ENCODE measurements around the gene SLC46A2.

The SLC46A2 gene

DNA sequence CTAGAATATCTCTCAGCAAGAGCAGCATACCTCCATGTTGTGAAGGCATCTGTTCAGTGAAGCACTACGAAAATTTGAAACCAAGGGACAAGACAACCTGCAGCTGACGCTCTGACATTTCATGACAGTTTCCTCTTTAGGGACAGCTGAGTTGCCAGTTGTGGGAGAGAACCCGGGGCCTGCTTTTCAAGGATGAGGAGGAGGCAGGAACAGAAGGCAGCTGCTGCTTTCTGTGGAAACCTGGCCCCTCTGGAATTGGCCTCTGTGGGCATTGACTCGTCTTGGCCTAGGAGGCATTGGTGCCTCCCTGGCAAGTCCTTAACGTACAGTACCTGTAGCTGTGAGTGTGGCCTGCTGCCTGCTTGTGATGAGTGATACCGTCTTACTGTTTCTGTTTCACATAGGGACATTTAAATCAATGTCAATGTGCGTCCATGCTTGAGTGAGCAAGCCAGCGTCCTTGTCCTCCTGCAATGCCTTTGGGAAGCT is 21.6 kb downstream of the SLC46A2 start:
- Mint-ChIP-seq H3K27me3 (no peaks in the 10 kb centered on the region), H3K4me1 (peaks cover 22% of the 10 kb centered on the region), H3K9me3 (no peaks in the 10 kb centered on the region), H3K4me3 (no peak overlapping the region), H3K27ac (no peak overlapping the region)
- DNase-seq = no peak
- ATAC-seq = no peak

DNA sequence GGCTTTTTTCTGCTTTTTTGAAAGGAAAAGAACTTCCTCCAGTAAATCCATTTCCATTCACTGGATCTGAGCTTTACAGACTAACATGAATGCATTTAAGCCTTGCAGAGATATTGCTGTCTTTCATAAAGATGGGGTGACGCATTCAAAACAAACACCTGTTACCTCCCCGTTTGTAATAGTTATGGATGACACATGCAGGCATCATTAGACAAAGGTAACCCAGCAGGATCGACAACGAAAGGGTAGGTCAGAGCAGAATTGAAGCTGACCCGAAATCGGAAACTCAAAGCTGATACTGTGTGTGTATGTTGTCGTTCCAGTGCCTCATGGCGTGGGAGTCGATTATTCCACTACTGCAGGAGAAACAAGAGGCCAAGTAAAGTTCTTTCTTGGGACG is 22.2 kb downstream of the SLC46A2 start:
- Mint-ChIP-seq H3K4me1 (peaks cover 28% of the 10 kb centered on the region), H3K4me3 (no peak overlapping the region)

GRCh38 chr9:112867275-112867991 is 23.2 kb downstream of the SLC46A2 start:
- H3K4me1 Mint-ChIP-seq = peaks cover 38% of the 10 kb centered on the region
- DNase-seq = peak in 1 of 2 donors; percentile 45
- peak; percentile 73 for ATAC-seq

More for the DNA sequence above, 22.2 kb downstream of the SLC46A2 start:
- Mint-ChIP-seq H3K9me3 (no peaks in the 10 kb centered on the region), H3K27me3 (no peaks in the 10 kb centered on the region), H3K27ac (no peak overlapping the region)
- ATAC-seq (no peak), DNase-seq (no peak)

GRCh38 chr9:112866662-112867274 is 23.9 kb downstream of the SLC46A2 start:
- DNase-seq (no peak), ATAC-seq (no peak)
- H3K4me1 Mint-ChIP-seq = peaks cover 45% of the 10 kb centered on the region

More at GRCh38 chr9:112867275-112867991, 23.2 kb downstream of the SLC46A2 start:
- Mint-ChIP-seq H3K27ac (peak overlapping the region; percentile 82), H3K27me3 (no peaks in the 10 kb centered on the region), H3K9me3 (no peaks in the 10 kb centered on the region), H3K4me3 (peak overlapping the region; percentile 56 to 58)

GRCh38 chr9:112864982-112865381 is 25.7 kb downstream of the SLC46A2 start:
- no peak overlapping the region for H3K4me3 Mint-ChIP-seq
- H3K27me3 Mint-ChIP-seq = no peaks in the 10 kb centered on the region
- no peak for DNase-seq
- H3K4me1 Mint-ChIP-seq = peaks cover 48% of the 10 kb centered on the region
- peak; percentile 50 for ATAC-seq
- H3K9me3 Mint-ChIP-seq = no peaks in the 10 kb centered on the region
- H3K27ac Mint-ChIP-seq = no peak overlapping the region

More at GRCh38 chr9:112866662-112867274, 23.9 kb downstream of the SLC46A2 start:
- H3K27ac Mint-ChIP-seq = peak overlapping the region; percentile 57
- no peaks in the 10 kb centered on the region for H3K27me3 Mint-ChIP-seq
- H3K4me3 Mint-ChIP-seq = no peak overlapping the region
- no peaks in the 10 kb centered on the region for H3K9me3 Mint-ChIP-seq

- H3K4me1 Mint-ChIP-seq = peaks cover 48% of the 10 kb centered on the region
- no peak overlapping the region for H3K27ac Mint-ChIP-seq
- DNase-seq (no peak), ATAC-seq (no peak)
- no peak overlapping the region for H3K4me3 Mint-ChIP-seq
- no peaks in the 10 kb centered on the region for H3K9me3 Mint-ChIP-seq
- no peaks in the 10 kb centered on the region for H3K27me3 Mint-ChIP-seq
These were observed 26.3 kb downstream of the SLC46A2 start for GRCh38 chr9:112864403-112864802.

DNA sequence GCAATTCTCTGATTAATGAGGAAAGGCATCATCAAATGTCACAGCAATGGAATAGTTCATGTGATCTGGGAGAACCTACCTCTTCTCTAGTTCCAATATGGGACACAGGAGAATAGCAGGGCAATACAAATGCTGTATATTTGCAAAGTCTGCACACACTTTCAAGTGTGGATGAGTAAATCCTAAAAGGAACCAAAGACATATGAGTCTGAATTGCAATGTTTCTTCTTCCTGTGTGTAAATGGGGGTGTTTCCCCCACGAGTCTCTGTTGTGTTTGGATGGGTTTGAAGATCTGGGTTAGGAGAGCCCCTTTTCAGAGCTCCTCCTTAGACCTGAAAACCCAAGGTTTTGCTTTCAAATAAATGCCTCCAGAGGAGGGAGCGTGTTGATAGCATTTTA is 26.9 kb downstream of the SLC46A2 start:
- no peaks in the 10 kb centered on the region for H3K27me3 Mint-ChIP-seq
- H3K27ac Mint-ChIP-seq = no peak overlapping the region
- no peak overlapping the region for H3K4me3 Mint-ChIP-seq
- peak in 1 of 2 donors; percentile 21 for DNase-seq
- H3K9me3 Mint-ChIP-seq = no peaks in the 10 kb centered on the region
- peaks cover 48% of the 10 kb centered on the region for H3K4me1 Mint-ChIP-seq
- ATAC-seq = peak; percentile 86

GRCh38 chr9:112863214-112863613 is 27.5 kb downstream of the SLC46A2 start:
- no peaks in the 10 kb centered on the region for H3K27me3 Mint-ChIP-seq
- H3K4me1 Mint-ChIP-seq = peaks cover 48% of the 10 kb centered on the region
- DNase-seq (no peak), ATAC-seq (no peak)
- H3K27ac Mint-ChIP-seq = peak overlapping the region; percentile 11 to 28
- H3K4me3 Mint-ChIP-seq = peak overlapping the region in 1 of 2 donors; percentile 32
- H3K9me3 Mint-ChIP-seq = no peaks in the 10 kb centered on the region

DNA sequence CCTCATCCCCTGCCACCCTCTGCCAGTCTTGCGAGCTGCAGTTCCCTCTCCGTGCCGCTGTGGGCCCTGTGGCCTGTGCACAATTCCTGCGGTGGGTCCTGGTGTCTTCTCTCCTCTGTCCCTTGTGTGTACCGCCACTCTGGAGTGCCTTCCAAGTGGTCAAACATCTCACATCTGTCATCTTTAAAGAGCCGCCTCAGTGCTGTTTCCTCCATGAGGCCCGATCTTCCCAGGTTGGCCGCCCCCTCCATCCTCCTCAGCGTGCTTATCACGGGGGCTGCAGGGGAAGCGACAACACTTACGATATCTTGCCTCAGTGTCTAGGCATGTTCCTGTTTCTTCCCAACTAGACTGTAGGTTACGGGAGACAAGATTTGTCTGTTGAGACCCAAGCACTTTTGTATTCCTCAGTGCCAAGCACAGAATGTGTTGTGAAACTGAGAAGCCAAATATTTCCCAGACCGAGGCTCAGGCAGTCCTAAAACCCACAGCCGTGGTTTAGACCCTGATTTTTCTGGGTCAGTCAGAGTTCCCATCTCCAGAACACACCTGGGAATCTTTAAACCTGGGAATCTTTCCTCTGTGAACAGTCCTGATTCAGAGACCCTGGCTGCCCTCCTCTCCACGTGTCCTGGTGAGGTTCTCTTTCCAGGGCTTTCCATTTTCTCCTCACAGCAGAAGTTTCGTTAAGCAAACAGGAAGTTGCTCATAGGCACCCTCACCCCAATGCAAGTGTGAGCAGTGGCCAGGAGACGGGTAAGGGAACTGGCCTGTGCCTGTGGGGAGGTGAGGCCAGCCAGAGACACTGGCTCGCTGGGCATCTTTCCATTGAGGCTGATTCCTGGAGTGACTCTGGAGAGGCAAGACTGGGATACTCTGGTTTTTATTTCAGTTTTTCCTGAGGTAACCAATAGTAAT is 28.8 kb downstream of the SLC46A2 start:
- Mint-ChIP-seq H3K9me3 (no peaks in the 10 kb centered on the region), H3K4me3 (no peak overlapping the region), H3K27ac (peak overlapping the region in 1 of 2 donors; percentile 54), H3K27me3 (no peaks in the 10 kb centered on the region), H3K4me1 (peaks cover 37% of the 10 kb centered on the region)
- ATAC-seq = no peak
- DNase-seq = no peak

GRCh38 chr9:112861155-112861554 is 29.5 kb downstream of the SLC46A2 start:
- H3K4me3 Mint-ChIP-seq = no peak overlapping the region
- no peak overlapping the region for H3K27ac Mint-ChIP-seq
- ATAC-seq (no peak), DNase-seq (no peak)
- peaks cover 32% of the 10 kb centered on the region for H3K4me1 Mint-ChIP-seq
- no peaks in the 10 kb centered on the region for H3K9me3 Mint-ChIP-seq
- no peaks in the 10 kb centered on the region for H3K27me3 Mint-ChIP-seq

DNA sequence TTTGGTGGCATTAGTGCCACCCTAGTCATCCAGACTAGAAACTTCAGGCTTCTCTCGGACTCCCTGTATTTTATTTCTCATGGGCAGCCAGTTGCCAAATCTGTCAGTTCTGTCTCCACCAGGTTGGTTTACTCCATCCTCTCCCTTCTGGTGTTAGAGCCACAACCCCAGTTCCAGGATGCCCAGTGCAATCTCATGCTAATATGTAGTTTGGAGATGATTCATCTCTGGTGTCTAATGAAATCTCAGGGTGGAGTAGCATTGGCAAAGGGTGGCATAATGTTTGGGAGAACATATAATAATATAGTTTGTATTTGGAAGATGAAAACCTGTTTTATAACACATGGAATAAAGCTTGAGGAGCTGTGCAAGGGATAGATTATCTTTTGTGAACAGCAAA is 30.2 kb downstream of the SLC46A2 start:
- Mint-ChIP-seq H3K9me3 (no peaks in the 10 kb centered on the region), H3K27me3 (no peaks in the 10 kb centered on the region), H3K4me3 (no peak overlapping the region), H3K27ac (peak overlapping the region in 1 of 2 donors; percentile 26), H3K4me1 (peaks cover 32% of the 10 kb centered on the region)
- ATAC-seq = no peak
- no peak for DNase-seq

- Mint-ChIP-seq H3K27me3 (no peaks in the 10 kb centered on the region), H3K9me3 (no peaks in the 10 kb centered on the region), H3K4me1 (peaks cover 22% of the 10 kb centered on the region), H3K4me3 (no peak overlapping the region), H3K27ac (peak overlapping the region in 1 of 2 donors; percentile 53)
- ATAC-seq (no peak), DNase-seq (no peak)
These were observed 32.0 kb downstream of the SLC46A2 start for GRCh38 chr9:112858625-112859147.

DNA sequence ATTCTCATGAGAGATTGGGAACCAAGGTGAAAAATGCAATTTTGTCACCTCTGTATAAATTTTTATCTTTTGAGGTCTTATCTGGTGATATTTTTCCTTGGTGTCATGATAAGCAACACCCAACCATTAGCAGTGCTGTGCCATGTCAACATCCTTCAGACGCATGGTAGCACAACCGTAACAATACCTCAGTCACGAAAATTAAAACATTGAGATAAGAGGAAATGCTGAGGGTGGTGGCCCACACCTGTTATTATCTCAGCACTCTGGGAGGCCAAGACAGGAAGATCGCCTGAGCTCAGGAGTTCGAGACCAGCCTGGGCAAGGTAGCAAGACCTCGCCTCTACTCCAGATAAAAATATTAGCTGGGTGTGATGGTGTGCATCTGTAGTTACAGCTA is 32.7 kb downstream of the SLC46A2 start:
- H3K4me1 Mint-ChIP-seq = peaks cover 15% of the 10 kb centered on the region
- DNase-seq (no peak), ATAC-seq (no peak)
- no peaks in the 10 kb centered on the region for H3K9me3 Mint-ChIP-seq
- H3K27ac Mint-ChIP-seq = no peak overlapping the region
- H3K4me3 Mint-ChIP-seq = no peak overlapping the region
- no peaks in the 10 kb centered on the region for H3K27me3 Mint-ChIP-seq

DNA sequence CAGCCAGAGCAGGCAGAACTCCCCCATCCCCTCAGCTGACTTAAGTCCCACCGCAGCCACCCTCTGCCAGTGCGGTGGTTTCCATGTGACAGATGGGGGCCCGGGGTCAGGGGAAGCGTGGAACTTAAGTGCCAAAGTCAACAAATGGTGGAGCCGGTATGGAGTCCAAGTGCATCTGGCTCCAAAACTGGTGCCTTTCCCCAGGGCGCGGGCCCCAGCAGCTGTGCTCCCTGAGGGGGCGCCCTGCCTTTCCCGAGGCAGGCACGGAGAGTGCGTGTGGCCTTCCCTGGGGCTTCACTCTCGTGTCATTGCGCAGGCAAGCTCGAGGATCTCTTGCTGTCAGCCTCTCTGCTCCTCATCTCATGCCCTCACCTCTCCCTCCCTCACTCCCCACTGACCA is 33.8 kb downstream of the SLC46A2 start:
- ATAC-seq (peak; percentile 26), DNase-seq (no peak)
- H3K9me3 Mint-ChIP-seq = no peaks in the 10 kb centered on the region
- H3K4me3 Mint-ChIP-seq = no peak overlapping the region
- H3K27me3 Mint-ChIP-seq = no peaks in the 10 kb centered on the region
- H3K27ac Mint-ChIP-seq = no peak overlapping the region
- peaks cover 4% of the 10 kb centered on the region for H3K4me1 Mint-ChIP-seq

DNA sequence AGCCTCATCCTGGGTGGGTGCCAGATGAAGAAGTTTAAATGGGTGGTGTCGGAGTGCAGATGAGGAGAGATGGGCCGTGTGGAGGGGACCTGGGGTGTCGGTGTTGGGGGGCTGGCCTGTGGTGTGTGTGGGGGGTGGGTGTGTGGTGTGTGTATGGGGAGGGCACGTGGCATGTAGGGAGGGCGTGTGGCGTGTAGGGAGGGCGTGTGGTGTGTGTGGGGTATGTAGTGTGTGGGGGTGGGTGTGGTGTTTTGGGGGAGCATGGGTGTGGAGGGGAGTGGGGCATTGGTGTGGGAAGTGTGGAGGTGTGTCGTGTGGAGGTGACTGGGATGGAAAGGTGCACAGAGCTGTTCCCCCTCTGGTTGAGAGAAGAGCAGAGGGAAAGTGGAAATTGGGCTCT is 34.5 kb downstream of the SLC46A2 start:
- Mint-ChIP-seq H3K4me3 (no peak overlapping the region), H3K27ac (no peak overlapping the region), H3K27me3 (no peaks in the 10 kb centered on the region), H3K4me1 (no peaks in the 10 kb centered on the region), H3K9me3 (no peaks in the 10 kb centered on the region)
- ATAC-seq (peak; percentile 83), DNase-seq (no peak)

All from stimulated activated naive CD8-positive, alpha-beta T cell treated with anti-CD3 and anti-CD28 coated beads, Interleukin-15, amount 100 ng/mL, for 72 hours (primary cell).